ENCODE data around the gene NUDT2. TPM values are rescaled to one million over a fixed set of nuclear protein-coding genes. Genes with fewer than 3 reads are reported as not detected.

The NUDT2 gene
- total RNA-seq, 1 donor from 2014 or later: 17.8 TPM

- DNase-seq (ENCODE audit: low spot score in 2 of 2, unreplicated experiment in 2 of 2): peak in 1 of 2 experiments; percentile 37
- no peak for TF ChIP-seq CTCF (IDR thresholded peaks at IDR 0.05; ENCODE audit: unreplicated experiment)
- Mint-ChIP-seq H3K4me3 (peak overlapping the region; percentile 84), H3K9me3 (no peaks in the 10 kb centered on the region), H3K27ac (no peak overlapping the region), H3K4me1 (peaks cover 21% of the 10 kb centered on the region), H3K27me3 (ENCODE audit: low read depth) (peaks cover 70% of the 10 kb centered on the region), H3K36me3 (no peaks in the 10 kb centered on the region)
These were observed 52.0 kb downstream of the NUDT2 start for GRCh38 chr9:34381323-34381722.

DNA sequence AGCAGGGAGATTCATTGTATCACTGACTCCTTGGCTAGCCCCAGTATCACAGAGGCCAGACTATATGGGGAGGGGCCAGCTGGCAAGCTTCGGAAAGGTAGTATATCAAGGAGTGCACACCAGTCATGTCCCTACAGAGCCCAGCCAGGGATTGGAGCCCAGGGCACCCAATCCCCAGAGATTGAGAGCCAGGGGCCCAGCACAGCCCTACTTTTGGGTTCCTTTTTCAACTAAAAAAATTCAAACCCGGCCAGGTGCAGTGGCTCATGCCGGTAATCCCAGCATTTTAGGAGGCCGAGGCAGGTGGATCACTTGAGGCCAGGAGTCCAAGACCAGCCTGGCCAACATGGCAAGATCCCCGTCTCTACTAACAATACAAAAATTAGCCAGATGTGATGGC is 52.7 kb downstream of the NUDT2 start:
- Mint-ChIP-seq H3K4me1 (peaks cover 20% of the 10 kb centered on the region), H3K27ac (no peak overlapping the region), H3K9me3 (no peaks in the 10 kb centered on the region), H3K36me3 (no peaks in the 10 kb centered on the region), H3K4me3 (peak overlapping the region; percentile 84), H3K27me3 (ENCODE audit: low read depth) (peaks cover 70% of the 10 kb centered on the region)
- TF ChIP-seq CTCF (IDR thresholded peaks at IDR 0.05; ENCODE audit: unreplicated experiment): no peak
- DNase-seq (ENCODE audit: low spot score in 2 of 2, unreplicated experiment in 2 of 2): peak in 1 of 2 experiments; percentile 29

- peak in 1 of 2 experiments; percentile 19 for DNase-seq (ENCODE audit: low spot score in 2 of 2, unreplicated experiment in 2 of 2)
- Mint-ChIP-seq H3K4me1 (peaks cover 19% of the 10 kb centered on the region), H3K9me3 (no peaks in the 10 kb centered on the region), H3K4me3 (no peak overlapping the region), H3K36me3 (no peaks in the 10 kb centered on the region), H3K27me3 (ENCODE audit: low read depth) (peaks cover 75% of the 10 kb centered on the region), H3K27ac (no peak overlapping the region)
- no peak for TF ChIP-seq CTCF (IDR thresholded peaks at IDR 0.05; ENCODE audit: unreplicated experiment)
These were observed 53.5 kb downstream of the NUDT2 start for GRCh38 chr9:34382879-34383278.

DNA sequence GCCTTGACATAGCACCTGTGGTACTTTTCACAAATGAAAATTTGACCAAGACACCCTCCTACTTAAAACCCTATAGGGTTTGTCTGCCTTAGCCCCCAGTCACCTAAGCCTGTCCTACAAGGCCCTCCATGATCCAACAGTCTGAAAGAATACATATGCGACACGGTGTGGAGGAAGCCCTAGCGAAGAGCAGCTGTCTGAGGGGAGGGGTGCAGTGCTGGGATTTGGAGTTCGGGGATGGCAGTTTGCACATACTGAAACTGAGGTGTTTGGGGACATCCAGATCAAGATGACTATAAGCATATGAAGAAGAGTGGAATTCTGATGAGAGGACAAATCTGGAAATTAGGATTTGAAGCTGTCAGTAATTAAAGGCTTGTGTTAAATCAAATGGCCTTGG is 54.5 kb downstream of the NUDT2 start:
- Mint-ChIP-seq H3K27ac (no peak overlapping the region), H3K27me3 (ENCODE audit: low read depth) (peaks cover 71% of the 10 kb centered on the region), H3K4me3 (no peak overlapping the region), H3K36me3 (no peaks in the 10 kb centered on the region), H3K4me1 (peaks cover 19% of the 10 kb centered on the region), H3K9me3 (no peaks in the 10 kb centered on the region)
- no peak for TF ChIP-seq CTCF (IDR thresholded peaks at IDR 0.05; ENCODE audit: unreplicated experiment)
- DNase-seq (ENCODE audit: low spot score in 2 of 2, unreplicated experiment in 2 of 2): peak in 1 of 2 experiments; percentile 16

GRCh38 chr9:34384368-34385165 is 55.2 kb downstream of the NUDT2 start:
- H3K9me3 Mint-ChIP-seq: no peaks in the 10 kb centered on the region
- no peak for TF ChIP-seq CTCF (IDR thresholded peaks at IDR 0.05; ENCODE audit: unreplicated experiment)
- no peaks in the 10 kb centered on the region for H3K36me3 Mint-ChIP-seq
- peaks cover 14% of the 10 kb centered on the region for H3K4me1 Mint-ChIP-seq
- H3K27me3 Mint-ChIP-seq (ENCODE audit: low read depth): peaks cover 69% of the 10 kb centered on the region
- DNase-seq (ENCODE audit: low spot score in 2 of 2, unreplicated experiment in 2 of 2): no peak
- no peak overlapping the region for H3K4me3 Mint-ChIP-seq
- no peak overlapping the region for H3K27ac Mint-ChIP-seq

Data from mesothelial cell of epicardium (in vitro differentiated cells).